ENCODE measurements around the gene ARHGAP10. TPM values are rescaled to one million over a fixed set of nuclear protein-coding genes. Genes with fewer than 3 reads are reported as not detected.

ARHGAP10 gene
- total RNA-seq, 1 experiment from 2014 or later, result 36.6 TPM

- H3K27me3 ChIP-seq (replicated peaks; ENCODE audit: control insufficient read depth, insufficient read depth, low read length), result no peaks in the 10 kb centered on the region
- intact Hi-C loops (cut with micrococcal nuclease; ENCODE audit: unreplicated experiment), result no loop called here
- CTCF ChIA-PET, result interaction anchor here (0.6 to 1.1 kb wide), 2 partner anchors 19 to 90 kb away, joined by 3 read pairs; no protein-coding TSS in a partner anchor
- no peak overlapping the region for H3K27ac Mint-ChIP-seq (ENCODE audit: unreplicated experiment)
- peaks cover 10% of the 10 kb centered on the region for H3K36me3 Mint-ChIP-seq (ENCODE audit: insufficient read depth, unreplicated experiment)
- no peaks in the 10 kb centered on the region for H3K36me3 ChIP-seq (ENCODE audit: control insufficient read depth, insufficient read depth, low read length)
- H3K27me3 Mint-ChIP-seq (ENCODE audit: insufficient read depth, unreplicated experiment), result no peaks in the 10 kb centered on the region
- no peaks in the 10 kb centered on the region for H3K9me3 Mint-ChIP-seq (ENCODE audit: unreplicated experiment)
- H3K4me1 ChIP-seq, result peaks cover 38% of the 10 kb centered on the region
- H3K4me1 Mint-ChIP-seq (ENCODE audit: low read depth, unreplicated experiment), result peaks cover 37% of the 10 kb centered on the region
- H3K4me3 Mint-ChIP-seq (ENCODE audit: unreplicated experiment), result no peak overlapping the region
- no peaks in the 10 kb centered on the region for H3K9me3 ChIP-seq
- H3K4me3 ChIP-seq (ENCODE audit: low read depth, low read length), result no peak overlapping the region
- POLR2A ChIA-PET, result no interaction called here
- no peak for TF ChIP-seq CTCF (IDR thresholded peaks at IDR 0.05; ENCODE audit: insufficient read depth in 1 of 2, low read depth in 1 of 2, low read length in 1 of 2, severe bottlenecking in 1 of 2, unreplicated experiment in 1 of 2)
- BruUV-seq (replicated peaks), result no TSS peak
- no peak for DNase-seq
These were observed 21.2 kb downstream of the ARHGAP10 start for GRCh38 chr4:147753047-147753446.

GRCh38 chr4:147754037-147754445 lies 22.2 kb downstream of the ARHGAP10 start:
- Mint-ChIP-seq H3K4me1 (ENCODE audit: low read depth, unreplicated experiment) (peaks cover 27% of the 10 kb centered on the region), H3K4me3 (ENCODE audit: unreplicated experiment) (no peak overlapping the region), H3K36me3 (ENCODE audit: insufficient read depth, unreplicated experiment) (peaks cover 10% of the 10 kb centered on the region), H3K27ac (ENCODE audit: unreplicated experiment) (no peak overlapping the region), H3K27me3 (ENCODE audit: insufficient read depth, unreplicated experiment) (no peaks in the 10 kb centered on the region), H3K9me3 (ENCODE audit: unreplicated experiment) (no peaks in the 10 kb centered on the region)
- Histone ChIP-seq H3K4me3 (ENCODE audit: low read depth, low read length) (no peak overlapping the region), H3K27me3 (replicated peaks; ENCODE audit: control insufficient read depth, insufficient read depth, low read length) (no peaks in the 10 kb centered on the region), H3K9me3 (no peaks in the 10 kb centered on the region), H3K36me3 (ENCODE audit: control insufficient read depth, insufficient read depth, low read length) (no peaks in the 10 kb centered on the region), H3K4me1 (peaks cover 34% of the 10 kb centered on the region)
- intact Hi-C loops (cut with micrococcal nuclease; ENCODE audit: unreplicated experiment), result no loop called here
- ChIA-PET POLR2A (no interaction called here), CTCF (no interaction called here)
- no peak for TF ChIP-seq CTCF (IDR thresholded peaks at IDR 0.05; ENCODE audit: insufficient read depth in 1 of 2, low read depth in 1 of 2, low read length in 1 of 2, severe bottlenecking in 1 of 2, unreplicated experiment in 1 of 2)
- DNase-seq, result no peak
- no TSS peak for BruUV-seq (replicated peaks)

DNA sequence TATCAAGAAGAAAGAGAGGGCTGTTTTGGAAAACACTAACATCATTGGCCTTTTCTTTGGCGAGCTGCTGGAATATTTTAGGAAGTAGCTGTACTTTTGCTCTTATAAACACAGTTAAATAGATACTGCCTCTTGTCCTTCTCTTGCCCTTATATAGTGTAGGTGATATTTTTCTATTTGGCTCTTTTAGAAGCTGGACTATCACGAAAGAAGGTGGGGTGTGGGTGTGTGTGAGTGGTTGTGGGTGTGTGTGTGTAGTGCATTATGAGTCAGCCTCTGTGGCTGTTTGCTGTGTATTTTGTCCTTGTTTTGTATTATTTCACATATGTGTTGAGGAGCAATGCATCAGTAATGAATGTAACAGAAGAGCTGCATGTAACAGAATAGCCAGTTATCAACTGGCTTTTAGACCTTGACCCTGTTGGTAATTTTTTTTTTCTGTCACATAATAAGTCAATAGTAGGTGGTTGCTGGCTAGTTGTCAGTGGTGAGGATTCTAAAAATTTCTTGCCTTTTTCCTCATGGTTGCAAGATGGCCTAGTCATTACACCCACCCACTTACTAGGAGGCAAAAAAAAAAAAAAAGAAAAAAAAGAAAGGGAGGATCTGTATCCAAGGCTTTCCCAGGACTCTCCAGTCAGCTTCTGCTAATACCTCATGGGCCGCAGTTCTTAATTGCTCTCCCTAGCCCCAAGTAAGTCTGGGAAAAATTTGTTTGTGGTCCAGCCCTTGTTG lies 23.8 kb downstream of the ARHGAP10 start:
- Histone ChIP-seq H3K27me3 (replicated peaks; ENCODE audit: control insufficient read depth, insufficient read depth, low read length) (no peaks in the 10 kb centered on the region), H3K4me3 (ENCODE audit: low read depth, low read length) (no peak overlapping the region), H3K4me1 (peaks cover 37% of the 10 kb centered on the region), H3K9me3 (no peaks in the 10 kb centered on the region), H3K36me3 (ENCODE audit: control insufficient read depth, insufficient read depth, low read length) (no peaks in the 10 kb centered on the region)
- H3K9me3 Mint-ChIP-seq (ENCODE audit: unreplicated experiment), result no peaks in the 10 kb centered on the region
- H3K4me3 Mint-ChIP-seq (ENCODE audit: unreplicated experiment), result no peak overlapping the region
- H3K4me1 Mint-ChIP-seq (ENCODE audit: low read depth, unreplicated experiment), result peaks cover 28% of the 10 kb centered on the region
- H3K27ac Mint-ChIP-seq (ENCODE audit: unreplicated experiment), result no peak overlapping the region
- DNase-seq, result no peak
- H3K36me3 Mint-ChIP-seq (ENCODE audit: insufficient read depth, unreplicated experiment), result peaks cover 20% of the 10 kb centered on the region
- no peak for TF ChIP-seq CTCF (IDR thresholded peaks at IDR 0.05; ENCODE audit: insufficient read depth in 1 of 2, low read depth in 1 of 2, low read length in 1 of 2, severe bottlenecking in 1 of 2, unreplicated experiment in 1 of 2)
- intact Hi-C loops (cut with micrococcal nuclease; ENCODE audit: unreplicated experiment), result no loop called here
- BruUV-seq (replicated peaks), result no TSS peak
- H3K27me3 Mint-ChIP-seq (ENCODE audit: insufficient read depth, unreplicated experiment), result no peaks in the 10 kb centered on the region
- ChIA-PET POLR2A (interaction anchor here (0.6 kb wide), 1 partner anchor 20 kb away, joined by 3 read pairs; no protein-coding TSS in a partner anchor), CTCF (no interaction called here)
